GM18520 (cell line): ENCODE measurements around the gene SOCS7.

Source experiments
- ATAC-seq: cut with Tn5 transposase; IDR thresholded peaks from one replicate; pipeline ENCODE4 v1.9.1; 2021; ENCODE audit not compliant: unreplicated experiment

Gene SOCS7

DNA sequence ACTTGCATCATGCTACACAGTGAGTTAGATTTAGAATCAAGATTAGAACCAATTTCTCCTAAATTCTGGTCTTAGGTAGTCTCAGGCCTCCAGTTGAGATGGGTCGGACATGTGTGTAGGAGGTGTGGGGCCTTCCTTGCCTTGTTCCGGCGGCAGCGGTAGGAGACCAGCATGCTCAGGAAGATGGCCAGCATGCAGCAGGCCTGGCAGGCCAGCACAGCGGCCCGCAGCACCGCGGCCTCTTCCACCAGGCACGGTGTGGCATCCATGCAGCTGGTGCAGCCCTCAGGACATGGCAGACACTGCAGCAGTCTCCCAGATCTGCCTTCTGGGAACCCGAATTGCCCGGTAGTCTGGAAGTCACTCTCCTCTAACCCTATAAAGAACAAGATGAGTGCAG is 14.8 kb upstream of the SOCS7 start:
- no peak for ATAC-seq

DNA sequence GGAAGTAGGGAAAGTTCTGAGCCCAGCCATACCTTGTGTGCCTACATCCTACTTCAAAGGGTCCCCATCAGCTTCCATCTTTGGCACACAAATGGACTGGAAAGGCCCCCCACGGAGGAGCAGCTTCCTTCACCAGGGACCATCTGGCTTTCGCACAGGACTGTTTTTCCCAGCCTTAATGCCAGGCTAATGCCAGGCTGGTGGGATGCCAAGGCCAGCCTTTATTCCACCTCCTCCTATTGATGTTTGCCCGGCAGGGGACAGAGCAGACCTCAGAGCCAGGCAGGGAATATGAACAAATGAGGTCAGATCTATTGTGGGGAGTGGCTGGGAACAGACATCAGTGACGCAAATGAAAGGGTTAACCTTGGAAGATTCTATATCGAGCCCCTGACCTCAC is 13.6 kb upstream of the SOCS7 start:
- no peak for ATAC-seq

DNA sequence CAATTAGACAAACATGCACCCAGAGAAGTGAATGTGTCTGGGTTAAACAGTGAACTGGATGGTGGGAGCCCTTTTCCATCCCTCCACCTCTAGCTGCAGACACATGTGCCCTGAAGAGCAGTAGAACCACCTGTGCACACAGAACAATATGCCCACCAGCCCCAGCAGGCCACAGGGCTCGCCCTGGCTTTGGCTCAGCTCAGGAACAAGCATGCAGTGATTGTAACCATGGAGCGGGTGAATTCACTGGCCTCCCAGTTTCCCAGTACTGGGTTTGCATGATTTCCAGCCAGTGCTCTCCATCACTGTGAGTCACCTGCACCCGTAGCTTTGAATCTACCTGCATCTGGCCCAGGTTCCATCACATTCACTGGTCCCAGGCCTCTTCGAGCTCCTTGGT is 13.1 kb upstream of the SOCS7 start:
- ATAC-seq, result no peak

DNA sequence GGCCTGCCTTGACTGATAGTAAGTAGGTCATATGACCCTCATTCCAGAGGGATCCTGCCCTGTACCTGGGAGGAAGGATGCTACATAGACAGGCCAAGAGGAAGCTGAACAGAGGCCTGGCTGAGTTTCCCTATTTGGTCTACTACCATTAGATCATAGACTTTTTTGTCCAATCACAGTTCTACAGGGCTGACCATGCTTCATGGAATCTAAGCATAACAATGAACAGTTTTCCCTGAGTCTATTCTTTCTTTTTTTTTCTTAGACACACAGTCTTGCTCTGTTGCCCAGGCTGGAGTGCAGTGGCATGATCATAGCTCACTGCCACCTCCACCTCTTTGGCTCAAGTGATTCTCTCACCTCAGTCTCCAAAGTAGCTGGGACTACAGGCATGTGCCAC is 11.8 kb upstream of the SOCS7 start:
- ATAC-seq, result no peak

DNA sequence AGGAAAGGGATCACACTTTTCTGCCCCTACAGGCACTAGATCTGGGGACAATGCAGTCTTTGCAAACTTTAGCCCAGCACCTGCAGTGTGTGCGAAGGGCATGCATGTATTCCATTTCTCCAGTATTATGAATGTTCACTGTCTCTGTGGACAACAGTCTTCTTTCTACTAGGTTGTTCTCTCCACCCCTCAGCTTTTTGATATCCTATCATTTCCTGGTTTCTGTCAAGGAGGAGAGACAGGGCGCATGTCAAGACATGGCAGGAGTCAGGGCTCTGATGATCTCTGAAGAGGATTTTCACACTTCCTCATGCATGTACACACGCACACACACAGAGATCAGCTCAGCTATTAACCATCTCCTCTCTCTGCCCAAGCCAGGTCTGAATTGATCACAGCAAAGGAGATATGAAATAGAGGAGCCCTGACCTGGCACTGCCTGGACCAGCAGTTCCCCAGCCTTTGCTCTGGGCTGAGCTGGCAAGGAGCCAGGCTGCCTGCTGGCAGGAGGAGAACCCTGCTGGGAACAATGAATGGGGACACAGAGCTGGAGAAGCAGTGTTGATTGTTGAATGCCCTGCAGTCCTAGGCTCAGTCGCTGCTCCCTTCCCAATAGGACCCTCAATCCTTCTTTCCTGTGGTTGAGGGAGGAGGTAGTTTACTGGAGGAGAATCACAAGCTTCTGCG is 10.5 kb upstream of the SOCS7 start:
- ATAC-seq, result no peak

DNA sequence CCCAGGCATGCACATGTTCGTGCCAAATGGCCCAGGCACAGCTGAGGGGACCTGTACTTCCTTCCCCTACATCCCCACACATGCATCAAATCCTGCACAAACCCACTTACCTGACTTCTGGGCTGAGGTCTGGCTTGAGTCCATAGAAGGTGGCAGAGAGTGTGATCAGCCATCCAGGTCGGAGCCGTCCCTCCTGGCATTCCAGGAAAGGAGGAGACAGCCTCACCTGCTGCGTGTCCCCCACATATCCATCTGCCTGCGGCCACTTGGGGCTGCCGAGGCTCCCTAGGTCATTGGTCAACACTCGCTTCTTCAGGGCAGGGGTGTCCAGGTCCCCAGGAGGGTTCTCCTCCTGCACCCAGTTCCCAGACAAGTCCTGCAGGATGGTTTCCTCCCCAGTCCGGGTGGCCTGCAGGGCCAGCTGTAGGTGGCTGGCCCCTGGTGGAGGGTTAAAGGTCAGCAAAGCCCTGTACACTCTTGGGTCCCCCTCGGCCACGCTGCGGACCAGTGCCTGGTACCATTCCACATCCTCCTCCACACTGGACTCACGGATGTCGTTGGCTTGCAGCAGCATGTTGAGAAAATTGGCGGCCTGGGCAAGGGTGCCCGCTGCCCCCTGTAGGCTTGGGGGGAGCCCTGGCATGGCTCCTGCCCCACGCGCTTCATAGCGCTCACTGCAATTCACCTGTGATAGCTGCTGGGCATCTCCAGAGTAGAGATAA is 8.6 kb upstream of the SOCS7 start:
- ATAC-seq, result no peak

DNA sequence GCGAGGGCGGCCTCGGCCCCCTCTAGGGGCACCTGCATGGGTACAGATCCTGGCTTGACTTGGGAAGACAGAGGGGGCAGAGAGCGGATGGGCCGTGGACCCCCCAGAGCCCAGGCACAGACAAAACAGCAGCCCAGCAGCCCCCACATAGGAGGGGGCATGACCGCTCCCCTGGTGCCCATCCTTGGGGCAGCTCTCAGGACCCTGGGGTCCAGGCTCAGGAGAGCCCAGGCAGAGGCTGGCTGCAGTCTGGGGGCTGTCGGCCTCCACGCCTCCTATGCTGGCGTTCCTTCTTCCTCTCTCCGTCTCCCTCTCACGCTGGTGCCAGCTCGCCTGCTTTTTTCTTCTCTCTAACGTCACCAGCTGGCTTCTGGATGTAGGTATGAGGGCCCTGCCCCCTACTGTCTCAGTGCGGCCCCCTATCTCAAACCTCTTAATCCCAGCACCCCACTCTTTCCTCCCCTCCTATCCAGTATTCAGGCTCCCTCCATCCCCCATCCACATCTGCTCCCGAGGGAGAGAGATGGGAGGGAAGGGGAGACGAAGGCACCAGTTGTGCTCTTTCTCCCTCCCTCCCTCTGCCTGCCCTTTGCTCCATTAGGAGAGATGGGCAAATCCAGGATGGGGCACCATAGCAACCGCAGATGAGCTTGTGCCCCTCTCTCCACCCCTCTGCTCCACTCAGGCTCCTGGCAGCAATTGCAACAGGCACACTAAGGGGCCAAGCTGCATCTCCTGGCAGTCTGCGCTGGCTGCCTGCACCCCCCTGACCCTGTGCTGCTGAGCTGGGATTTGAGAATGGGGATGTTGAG is 7.8 kb upstream of the SOCS7 start, which contains the start of gene GPR179:
Gene GPR179, minus strand, starts transcription at position 349 of the 812 bp plus-strand sequence. Its CDS starts 167 bp downstream, at position 182.
- no peak for ATAC-seq

DNA sequence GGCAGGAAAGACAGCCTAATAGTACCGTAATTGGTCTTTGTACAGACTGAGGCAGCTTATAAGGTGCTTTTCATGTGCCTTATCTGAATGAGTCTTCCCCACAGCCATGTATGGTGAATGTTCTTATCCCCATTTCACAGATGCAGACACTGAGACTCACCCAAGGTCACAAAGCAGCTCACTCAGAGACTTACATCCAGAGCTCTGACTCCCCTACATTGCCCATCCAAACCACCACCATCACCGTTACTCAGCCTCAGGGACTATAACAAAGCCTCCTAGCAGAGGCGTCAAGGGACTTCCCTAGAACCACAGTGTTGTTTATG is 7.3 kb upstream of the SOCS7 start:
- ATAC-seq, result no peak

DNA sequence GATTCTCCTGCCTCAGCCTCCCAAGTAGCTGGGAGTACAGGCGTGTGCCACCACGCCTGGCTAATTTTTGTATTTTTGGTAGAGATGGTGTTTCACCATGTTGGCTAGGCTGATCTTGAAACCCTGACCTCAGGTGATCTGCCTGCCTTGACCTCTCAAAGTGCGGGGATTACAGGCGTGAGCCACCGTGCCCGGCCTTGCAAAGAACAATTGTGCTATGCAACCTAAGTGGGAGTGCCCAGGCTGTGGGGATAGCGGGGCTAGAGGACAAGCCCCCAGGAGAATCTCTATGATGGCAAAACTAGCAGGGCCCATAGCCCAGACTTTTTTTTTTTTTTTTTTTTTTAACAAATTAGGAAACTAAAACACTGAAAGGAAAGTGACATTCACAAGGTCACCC is 5.9 kb upstream of the SOCS7 start:
- no peak for ATAC-seq

DNA sequence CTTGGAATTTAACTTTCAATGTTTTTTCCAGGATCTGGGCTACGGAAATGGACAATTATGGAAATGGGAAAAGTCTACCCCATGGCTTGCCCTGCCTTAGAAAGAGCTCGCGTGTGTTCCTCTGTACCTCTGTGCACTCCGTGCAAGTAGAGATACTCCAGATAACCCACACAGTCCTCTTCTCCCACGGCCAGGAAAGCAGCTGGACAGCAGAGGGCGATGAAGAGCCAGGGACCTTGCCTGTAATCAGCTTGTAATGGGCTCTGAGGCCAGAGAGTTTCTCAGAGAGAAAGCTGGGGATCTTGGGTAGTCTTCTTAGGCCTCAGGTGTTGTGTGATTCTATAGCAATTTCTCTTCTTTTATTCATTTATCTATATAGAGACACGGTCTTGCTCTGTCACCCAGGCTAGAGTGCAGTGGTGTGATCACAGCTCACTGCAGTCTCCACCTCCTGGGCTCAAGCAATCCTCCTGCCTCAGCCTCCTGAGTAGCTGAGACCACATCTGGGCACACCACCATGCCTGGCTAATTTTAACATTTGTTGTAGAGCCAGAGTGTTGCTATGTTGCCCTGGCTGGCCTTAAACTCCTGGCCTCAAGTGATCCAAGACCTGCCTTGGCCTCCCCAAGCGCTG is 2.4 kb upstream of the SOCS7 start:
- ATAC-seq, result no peak

DNA sequence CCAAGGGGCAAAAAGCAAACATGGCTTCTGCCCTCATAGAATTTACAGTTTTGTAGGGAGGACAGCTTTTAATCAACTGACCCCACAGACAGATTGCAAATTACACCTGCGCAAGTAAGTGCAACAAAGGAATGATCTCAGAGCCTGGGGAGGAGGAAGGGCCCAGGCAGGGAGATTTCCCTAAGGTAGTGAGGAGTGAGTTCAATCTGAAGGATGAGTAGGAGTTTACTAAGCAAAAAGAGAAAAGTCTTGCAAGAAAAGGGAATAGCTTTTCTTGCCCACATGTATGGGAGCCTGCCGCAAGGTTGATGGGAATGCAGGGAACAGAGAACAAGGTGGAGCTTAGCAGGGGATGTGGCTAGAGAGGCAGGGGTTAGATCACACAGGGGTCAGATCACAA is 1.6 kb upstream of the SOCS7 start:
- no peak for ATAC-seq

DNA sequence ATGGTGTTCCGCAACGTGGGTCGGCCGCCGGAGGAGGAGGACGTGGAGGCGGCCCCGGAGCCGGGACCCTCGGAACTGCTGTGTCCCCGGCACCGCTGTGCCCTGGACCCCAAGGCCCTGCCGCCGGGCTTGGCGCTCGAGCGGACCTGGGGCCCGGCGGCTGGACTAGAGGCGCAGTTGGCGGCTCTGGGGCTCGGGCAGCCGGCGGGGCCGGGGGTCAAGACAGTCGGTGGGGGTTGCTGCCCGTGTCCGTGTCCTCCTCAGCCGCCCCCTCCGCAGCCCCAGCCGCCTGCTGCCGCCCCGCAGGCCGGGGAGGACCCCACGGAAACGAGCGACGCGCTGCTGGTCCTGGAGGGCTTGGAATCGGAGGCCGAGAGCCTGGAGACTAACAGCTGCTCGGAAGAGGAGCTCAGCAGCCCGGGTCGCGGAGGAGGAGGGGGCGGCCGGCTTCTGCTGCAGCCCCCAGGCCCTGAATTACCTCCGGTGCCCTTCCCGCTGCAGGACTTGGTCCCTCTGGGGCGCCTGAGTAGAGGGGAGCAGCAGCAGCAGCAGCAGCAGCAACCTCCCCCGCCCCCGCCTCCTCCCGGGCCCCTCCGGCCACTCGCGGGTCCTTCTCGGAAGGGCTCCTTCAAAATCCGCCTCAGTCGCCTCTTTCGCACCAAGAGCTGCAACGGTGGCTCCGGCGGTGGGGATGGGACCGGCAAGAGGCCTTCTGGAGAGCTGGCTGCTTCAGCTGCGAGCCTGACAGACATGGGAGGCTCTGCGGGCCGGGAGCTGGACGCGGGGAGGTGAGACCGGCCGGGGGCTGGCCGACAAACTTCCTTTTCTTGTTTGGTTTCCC is 821 bp downstream of the SOCS7 start:
- ATAC-seq, result no peak

DNA sequence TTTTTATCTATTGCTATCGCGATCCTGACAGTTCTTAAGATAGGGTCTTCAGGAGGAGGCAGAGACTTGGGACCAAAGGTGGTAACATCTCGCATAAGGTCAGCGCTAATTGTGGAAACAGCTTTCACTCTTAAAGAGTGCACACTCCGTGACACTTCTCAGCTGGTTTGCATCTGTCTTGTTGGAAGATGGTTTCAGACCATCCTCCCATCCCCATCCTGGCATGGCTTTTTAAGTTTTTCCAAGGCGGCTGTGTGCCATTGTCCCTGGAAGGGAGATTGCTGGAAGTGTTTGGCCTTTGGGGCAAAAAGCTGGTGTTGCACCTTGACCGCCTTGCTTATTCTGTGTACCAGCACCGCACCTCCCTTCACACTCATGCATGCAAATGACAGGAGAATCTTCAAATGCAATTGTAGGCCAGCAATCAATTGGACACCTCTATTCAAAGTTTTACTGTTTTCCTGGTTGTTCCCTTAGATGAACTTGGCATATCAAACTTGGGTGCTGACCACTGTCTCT is 1.5 kb downstream of the SOCS7 start:
- ATAC-seq, result no peak

DNA sequence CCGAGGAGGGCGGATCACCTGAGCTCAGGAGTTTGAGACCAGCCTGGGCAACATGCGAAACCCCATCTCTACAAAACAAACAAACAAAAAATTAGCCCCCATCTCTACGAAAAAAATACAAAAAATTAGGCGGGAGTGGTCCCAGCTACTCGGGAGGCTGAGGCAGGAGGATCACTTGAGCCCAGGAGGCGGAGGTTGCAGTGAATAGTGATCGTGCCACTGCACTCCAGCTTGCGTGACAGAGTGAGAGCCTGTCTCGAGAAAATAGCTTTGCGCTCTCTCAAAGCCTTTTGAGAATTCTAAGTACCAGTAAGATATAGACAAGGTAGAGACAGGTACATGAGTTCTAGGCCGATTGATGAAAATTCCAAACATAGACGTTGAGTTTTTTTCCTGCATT is 2.0 kb downstream of the SOCS7 start:
- no peak for ATAC-seq

DNA sequence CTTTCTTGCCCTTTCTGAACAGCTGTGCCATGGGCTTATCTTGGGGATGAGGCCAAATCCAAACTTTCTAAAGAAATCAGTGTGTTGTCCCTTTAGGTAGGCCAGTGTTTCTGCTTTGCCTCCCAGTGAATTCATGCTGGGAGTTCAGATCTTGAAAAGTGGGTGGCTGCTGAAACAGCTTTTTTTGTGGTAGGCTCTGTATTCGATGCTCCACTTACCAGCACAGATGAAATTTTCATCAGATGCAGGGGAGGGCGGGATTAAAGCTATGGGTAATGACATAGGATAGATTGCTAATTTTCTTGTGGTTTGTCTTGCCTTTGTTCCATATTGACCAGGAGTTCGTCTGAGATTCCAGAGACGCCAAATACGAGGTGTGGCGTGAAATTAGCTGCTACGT is 2.8 kb downstream of the SOCS7 start:
- no peak for ATAC-seq

DNA sequence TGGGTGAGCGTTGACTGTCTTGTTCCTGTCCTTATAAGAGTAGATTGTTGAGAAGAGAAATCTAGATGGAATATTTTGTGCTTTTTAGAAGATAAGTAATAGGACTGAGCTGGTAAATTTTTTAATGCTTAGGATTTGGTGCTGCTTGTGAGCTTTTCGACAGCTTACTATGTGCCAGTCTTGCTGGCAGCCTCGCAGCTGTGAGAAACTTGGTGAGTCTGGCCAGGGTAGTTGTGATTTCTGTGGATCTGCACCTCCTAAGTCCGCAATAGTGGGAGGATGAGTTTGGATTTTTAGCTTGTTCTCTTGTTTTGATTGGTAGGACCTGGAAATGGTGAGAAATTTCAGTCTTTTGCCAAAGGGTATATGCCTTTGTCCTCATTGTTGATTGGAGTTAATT is 3.6 kb downstream of the SOCS7 start:
- ATAC-seq, result no peak

DNA sequence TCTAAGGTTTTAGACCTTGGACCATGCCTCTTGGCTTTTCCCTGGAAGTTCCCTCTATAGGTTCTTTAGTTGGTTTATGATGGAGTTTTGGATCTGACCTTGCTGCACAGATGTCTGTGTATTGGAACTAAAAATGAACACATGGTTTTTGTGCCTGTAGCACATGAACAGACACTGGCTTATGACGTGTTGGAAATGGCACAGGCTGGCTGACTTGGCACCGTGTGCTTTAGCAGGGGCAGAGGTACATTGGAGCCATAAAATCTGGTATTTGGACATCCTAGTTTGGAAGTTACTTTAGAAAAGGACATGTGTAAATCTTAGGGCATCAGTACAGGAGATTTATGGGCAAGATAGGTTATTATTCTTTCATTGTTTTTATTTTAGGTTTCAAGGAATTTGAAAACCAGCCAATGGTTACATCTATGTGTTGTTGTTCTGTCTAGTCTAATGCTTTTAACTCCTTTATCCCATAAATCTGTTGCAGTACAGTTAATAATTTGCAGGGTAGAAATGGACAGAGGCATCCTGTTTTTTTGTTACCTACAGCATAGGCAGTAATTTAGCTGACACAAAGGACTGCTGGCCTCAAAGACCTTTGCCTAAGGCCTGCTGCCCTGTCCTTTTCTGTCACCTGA is 6.0 kb downstream of the SOCS7 start:
- no peak for ATAC-seq

DNA sequence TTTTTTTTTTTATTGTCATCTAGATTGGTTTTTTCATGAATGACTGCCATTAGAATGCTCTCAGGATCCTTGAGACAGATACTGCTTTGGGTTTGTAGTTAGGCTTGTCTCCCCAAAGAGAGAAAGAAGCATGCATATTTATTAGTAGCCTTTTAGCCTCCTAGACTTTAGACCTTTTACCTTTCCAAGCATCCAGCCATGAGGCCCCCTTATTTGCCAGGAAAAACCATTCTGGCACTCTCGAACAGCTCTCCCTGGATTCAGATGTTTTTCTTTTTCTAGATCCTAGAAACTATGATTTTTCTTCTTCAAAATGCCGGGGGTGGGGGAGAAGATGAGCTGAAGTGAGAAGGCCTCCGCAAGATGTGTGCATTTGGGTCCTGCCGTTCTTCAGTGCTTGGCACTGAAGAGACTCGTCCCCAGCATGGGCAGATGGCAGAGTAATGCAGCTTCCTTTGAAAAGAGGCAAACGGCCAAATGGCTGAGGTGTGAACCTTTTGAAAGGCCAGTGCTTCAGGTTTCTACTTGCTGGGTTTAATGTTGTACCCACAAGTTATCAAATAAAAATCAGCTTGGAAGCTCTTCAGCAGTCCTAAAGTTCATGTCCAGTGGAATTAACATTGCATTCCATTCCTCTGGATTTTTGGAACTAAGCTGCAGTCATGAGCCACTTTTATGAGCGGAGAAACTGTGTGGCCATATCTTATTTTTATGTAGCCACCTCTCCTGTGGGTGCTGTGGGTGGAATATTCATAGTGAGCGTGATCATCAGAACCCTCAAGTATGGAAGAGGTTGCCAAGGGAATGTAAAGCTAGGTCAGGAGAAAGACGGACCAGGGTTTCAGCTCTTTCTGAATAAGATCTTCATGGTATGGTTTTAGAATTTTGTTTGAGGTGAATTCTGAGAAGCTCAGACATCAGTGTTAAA is 7.2 kb downstream of the SOCS7 start:
- no peak for ATAC-seq
